ENCODE data around the gene PRDM4.

DNA sequence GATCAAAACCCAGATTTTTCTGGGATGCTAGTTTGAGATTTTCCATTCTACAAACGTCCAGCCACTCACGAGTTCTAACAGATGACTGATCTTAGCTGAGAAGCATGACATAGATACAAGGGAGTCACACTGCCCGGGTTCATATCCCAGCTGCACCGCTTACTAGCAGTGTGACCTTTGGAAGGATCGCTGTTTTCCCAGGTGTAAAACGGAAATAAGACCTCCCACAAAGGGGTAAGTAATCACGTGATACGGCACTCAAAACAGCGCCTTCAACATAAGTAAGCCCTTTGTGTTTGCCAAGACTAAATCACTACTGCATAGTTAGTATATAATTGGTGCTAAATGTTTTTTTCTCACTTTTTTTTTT is 76.0 kb downstream of the PRDM4 start:
- TF ChIP-seq, protein P1, sequence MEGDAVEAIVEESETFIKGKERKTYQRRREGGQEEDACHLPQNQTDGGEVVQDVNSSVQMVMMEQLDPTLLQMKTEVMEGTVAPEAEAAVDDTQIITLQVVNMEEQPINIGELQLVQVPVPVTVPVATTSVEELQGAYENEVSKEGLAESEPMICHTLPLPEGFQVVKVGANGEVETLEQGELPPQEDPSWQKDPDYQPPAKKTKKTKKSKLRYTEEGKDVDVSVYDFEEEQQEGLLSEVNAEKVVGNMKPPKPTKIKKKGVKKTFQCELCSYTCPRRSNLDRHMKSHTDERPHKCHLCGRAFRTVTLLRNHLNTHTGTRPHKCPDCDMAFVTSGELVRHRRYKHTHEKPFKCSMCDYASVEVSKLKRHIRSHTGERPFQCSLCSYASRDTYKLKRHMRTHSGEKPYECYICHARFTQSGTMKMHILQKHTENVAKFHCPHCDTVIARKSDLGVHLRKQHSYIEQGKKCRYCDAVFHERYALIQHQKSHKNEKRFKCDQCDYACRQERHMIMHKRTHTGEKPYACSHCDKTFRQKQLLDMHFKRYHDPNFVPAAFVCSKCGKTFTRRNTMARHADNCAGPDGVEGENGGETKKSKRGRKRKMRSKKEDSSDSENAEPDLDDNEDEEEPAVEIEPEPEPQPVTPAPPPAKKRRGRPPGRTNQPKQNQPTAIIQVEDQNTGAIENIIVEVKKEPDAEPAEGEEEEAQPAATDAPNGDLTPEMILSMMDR (IDR thresholded peaks at IDR 0.05), result no peak
- no peak for TF ChIP-seq POLR2A (IDR thresholded peaks at IDR 0.05)

Data from testis (tissue), 2 donors.